WERI-Rb-1 (cell line): ENCODE results near the gene LAMB4.

Experiments used
- DNase-seq: peaks from one replicate; pipeline ENCODE4 v3.0.0-alpha.2; 2020
- H3K27ac ChIP-seq: fragments of 250-450 bp; sonication (Bioruptor Pico); 2 replicates; pipeline ENCODE4 v1.5.1; 2020; ENCODE audit warnings: mild to moderate bottlenecking, moderate library complexity
- H3K27me3 ChIP-seq: fragments of 250-450 bp; sonication (Bioruptor Pico); 2 replicates; pipeline ENCODE4 v1.5.1; 2021; ENCODE audit warnings: mild to moderate bottlenecking, low read depth, moderate library complexity; ENCODE audit not compliant: insufficient read depth, severe bottlenecking
- H3K36me3 ChIP-seq: fragments of 250-450 bp; sonication (Bioruptor Pico); 2 replicates; pipeline ENCODE4 v1.5.1; 2020; ENCODE audit warnings: mild to moderate bottlenecking, moderate library complexity
- H3K4me3 ChIP-seq: 2 replicates; pipeline ENCODE4 v1.5.1; 2011; ENCODE audit warnings: low read depth, mild to moderate bottlenecking, control low read depth, low read length
- H3K9me3 ChIP-seq: fragments of 250-450 bp; sonication (Bioruptor Pico); 2 replicates; pipeline ENCODE4 v1.5.1; 2021; ENCODE audit warnings: mild to moderate bottlenecking, moderate library complexity; ENCODE audit not compliant: severe bottlenecking
- TF ChIP-seq, protein P1 (sequence below): IDR thresholded peaks from 2 replicates; pipeline ENCODE4 v1.5.1; 2011; ENCODE audit warnings: low read depth, mild to moderate bottlenecking, control low read depth, inconsistent platforms, low read length

Gene LAMB4

DNA sequence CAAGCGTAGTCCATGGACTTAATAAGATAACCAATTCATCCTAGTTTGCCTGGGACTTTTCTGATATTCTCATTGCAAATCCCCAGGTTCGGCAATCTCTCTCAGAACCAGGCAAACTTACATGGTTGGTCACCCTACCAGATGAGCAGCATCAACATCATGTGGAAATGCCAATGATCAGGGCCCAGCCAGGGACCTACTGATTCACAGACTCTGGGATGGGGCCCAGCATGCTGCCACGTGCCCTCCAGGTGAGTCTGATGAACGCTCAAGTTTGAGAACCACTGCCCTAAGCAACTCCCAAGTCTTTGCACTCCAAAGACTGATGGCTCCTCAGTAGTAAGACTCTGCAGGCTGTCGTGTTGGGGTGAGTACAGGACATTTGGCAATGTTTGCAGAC is 2.7 kb downstream of the LAMB4 start:
- Histone ChIP-seq H3K36me3 (no peaks in the 10 kb centered on the region), H3K27me3 (no peaks in the 10 kb centered on the region), H3K9me3 (no peaks in the 10 kb centered on the region), H3K4me3 (no peak overlapping the region), H3K27ac (no peak overlapping the region)
- no peak for DNase-seq
- TF ChIP-seq, protein P1, sequence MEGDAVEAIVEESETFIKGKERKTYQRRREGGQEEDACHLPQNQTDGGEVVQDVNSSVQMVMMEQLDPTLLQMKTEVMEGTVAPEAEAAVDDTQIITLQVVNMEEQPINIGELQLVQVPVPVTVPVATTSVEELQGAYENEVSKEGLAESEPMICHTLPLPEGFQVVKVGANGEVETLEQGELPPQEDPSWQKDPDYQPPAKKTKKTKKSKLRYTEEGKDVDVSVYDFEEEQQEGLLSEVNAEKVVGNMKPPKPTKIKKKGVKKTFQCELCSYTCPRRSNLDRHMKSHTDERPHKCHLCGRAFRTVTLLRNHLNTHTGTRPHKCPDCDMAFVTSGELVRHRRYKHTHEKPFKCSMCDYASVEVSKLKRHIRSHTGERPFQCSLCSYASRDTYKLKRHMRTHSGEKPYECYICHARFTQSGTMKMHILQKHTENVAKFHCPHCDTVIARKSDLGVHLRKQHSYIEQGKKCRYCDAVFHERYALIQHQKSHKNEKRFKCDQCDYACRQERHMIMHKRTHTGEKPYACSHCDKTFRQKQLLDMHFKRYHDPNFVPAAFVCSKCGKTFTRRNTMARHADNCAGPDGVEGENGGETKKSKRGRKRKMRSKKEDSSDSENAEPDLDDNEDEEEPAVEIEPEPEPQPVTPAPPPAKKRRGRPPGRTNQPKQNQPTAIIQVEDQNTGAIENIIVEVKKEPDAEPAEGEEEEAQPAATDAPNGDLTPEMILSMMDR = no peak

GRCh38 chr7:108124820-108125219 is 5.3 kb downstream of the LAMB4 start:
- no peak overlapping the region for H3K4me3 ChIP-seq
- H3K27ac ChIP-seq = no peak overlapping the region
- DNase-seq = no peak
- H3K9me3 ChIP-seq = no peaks in the 10 kb centered on the region
- no peaks in the 10 kb centered on the region for H3K27me3 ChIP-seq
- TF ChIP-seq, protein P1 = no peak
- no peaks in the 10 kb centered on the region for H3K36me3 ChIP-seq

- Histone ChIP-seq H3K36me3 (no peaks in the 10 kb centered on the region), H3K27ac (no peak overlapping the region), H3K27me3 (no peaks in the 10 kb centered on the region), H3K4me3 (no peak overlapping the region), H3K9me3 (no peaks in the 10 kb centered on the region)
- no peak for DNase-seq
- TF ChIP-seq, protein P1 = no peak
These were observed 8.0 kb downstream of the LAMB4 start for GRCh38 chr7:108122181-108122580.

- Histone ChIP-seq H3K27ac (no peak overlapping the region), H3K36me3 (no peaks in the 10 kb centered on the region), H3K4me3 (no peak overlapping the region), H3K9me3 (no peaks in the 10 kb centered on the region), H3K27me3 (no peaks in the 10 kb centered on the region)
- DNase-seq = no peak
- TF ChIP-seq, protein P1 = no peak
These were observed 9.2 kb downstream of the LAMB4 start for GRCh38 chr7:108120933-108121332.

GRCh38 chr7:108120196-108120595 is 10.0 kb downstream of the LAMB4 start:
- Histone ChIP-seq H3K9me3 (no peaks in the 10 kb centered on the region), H3K36me3 (no peaks in the 10 kb centered on the region), H3K4me3 (no peak overlapping the region), H3K27ac (no peak overlapping the region), H3K27me3 (no peaks in the 10 kb centered on the region)
- TF ChIP-seq, protein P1 = no peak
- DNase-seq = no peak

- Histone ChIP-seq H3K27me3 (no peaks in the 10 kb centered on the region), H3K36me3 (no peaks in the 10 kb centered on the region), H3K4me3 (no peak overlapping the region), H3K9me3 (no peaks in the 10 kb centered on the region), H3K27ac (no peak overlapping the region)
- no peak for DNase-seq
- TF ChIP-seq, protein P1 = no peak
These were observed 11.2 kb downstream of the LAMB4 start for GRCh38 chr7:108118959-108119358.
